Endothelial cell of coronary artery (primary cell): ENCODE data around the gene HDAC2. TPM values are rescaled to one million over a fixed set of nuclear protein-coding genes. Genes with fewer than 3 reads are reported as not detected.

Experiments
- total RNA-seq: library from RNA; depleted of rRNA; stranded (reverse); fragments of >200 nt; gene quantifications from 2 replicates; pipeline ENCODE4 v1.2.3, GENCODE V29; 2014

Gene HDAC2
- 81.3 and 87.4 TPM in 2 replicates for total RNA-seq

GRCh38 chr6:113970805-113971676, at the start of gene HDAC2:
Gene HDAC2, minus strand, starts transcription at chr6:113971148. Its CDS starts 240 bp downstream, at chr6:113970908.

Other genes starting within 250 kb of the HDAC2 start
- 121 and 170 TPM in 2 replicates for gene MARCKS, start 113.8 kb downstream of the HDAC2 start, total RNA-seq